Caco-2 (cell line): ENCODE data around the gene CNOT6L. TPM values are rescaled to one million over a fixed set of nuclear protein-coding genes. Genes with fewer than 3 reads are reported as not detected.

Experiments
- BruUV-seq: library from RNA; stranded (reverse); fragments of 400-500 nt; replicated peaks from 2 replicates; lab custom pipeline; 2021; lab: Mats Ljungman, UMichigan
- CTCF ChIA-PET: fragments of 300-600 bp; sonication (Branson Sonifier 250); formaldehyde crosslinking; loops from one replicate; lab custom pipeline; 2022; ENCODE audit warnings: antibody characterized with exemption; lab: Charles Lee
- POLR2A ChIA-PET: fragments of 300-600 bp; sonication (Branson Sonifier 250); formaldehyde crosslinking; loops from one replicate; lab custom pipeline; 2022; ENCODE audit warnings: antibody characterized with exemption; lab: Charles Lee
- DNase-seq, 2 experiments: peaks; one replicate each; pipeline versions ENCODE4 v3.0.0 to v3.0.0-alpha.2; 2020 to 2022
- H3K27me3 ChIP-seq: replicated peaks from 2 replicates; pipeline ENCODE4 v1.6.0; 2011; ENCODE audit warnings: low read length; ENCODE audit not compliant: control insufficient read depth, insufficient read depth
- H3K36me3 ChIP-seq: 2 replicates; pipeline ENCODE4 v1.5.1; 2011; ENCODE audit warnings: low read length; ENCODE audit not compliant: control insufficient read depth, insufficient read depth
- H3K4me1 ChIP-seq: fragments of 250-450 bp; sonication (Bioruptor Pico); 2 replicates; pipeline ENCODE4 v1.5.1; 2020; ENCODE audit warnings: mild to moderate bottlenecking
- H3K4me3 ChIP-seq: 2 replicates; pipeline ENCODE4 v1.5.1; 2011; ENCODE audit warnings: low read depth, mild to moderate bottlenecking, control low read depth, low read length
- H3K9me3 ChIP-seq: fragments of 250-450 bp; sonication (Bioruptor Pico); 2 replicates; pipeline ENCODE4 v1.5.1; 2020; ENCODE audit warnings: mild to moderate bottlenecking, moderate library complexity
- H3K27ac Mint-ChIP-seq: one replicate; pipeline ENCODE4 v1.8.0; 2022; ENCODE audit warnings: mixed read lengths; ENCODE audit not compliant: unreplicated experiment
- H3K27me3 Mint-ChIP-seq: one replicate; pipeline ENCODE4 v1.8.0; 2022; ENCODE audit warnings: mixed read lengths; ENCODE audit not compliant: insufficient read depth, unreplicated experiment
- H3K36me3 Mint-ChIP-seq: one replicate; pipeline ENCODE4 v1.8.0; 2022; ENCODE audit warnings: mild to moderate bottlenecking, mixed read lengths; ENCODE audit not compliant: insufficient read depth, unreplicated experiment
- H3K4me1 Mint-ChIP-seq: one replicate; pipeline ENCODE4 v1.8.0; 2022; ENCODE audit warnings: low read depth, mixed read lengths; ENCODE audit not compliant: unreplicated experiment
- H3K4me3 Mint-ChIP-seq: one replicate; pipeline ENCODE4 v1.8.0; 2022; ENCODE audit warnings: mild to moderate bottlenecking, moderate library complexity, mixed read lengths; ENCODE audit not compliant: unreplicated experiment
- H3K9me3 Mint-ChIP-seq: one replicate; pipeline ENCODE4 v1.8.0; 2022; ENCODE audit warnings: mixed read lengths; ENCODE audit not compliant: unreplicated experiment
- CTCF ChIP-seq, 2 experiments: fragments of 200-600 bp in 1 of 2; IDR thresholded peaks; 1 replicate in 1 of 2; 2 replicates in 1 of 2; pipeline versions ENCODE4 v1.5.1 to v1.8.0; 2011 to 2022; ENCODE audit warnings: antibody characterized with exemption in 1 of 2, control low read depth in 1 of 2, inconsistent platforms in 1 of 2, low read depth in 1 of 2, low read length in 1 of 2, mild to moderate bottlenecking in 1 of 2, moderate library complexity in 1 of 2; ENCODE audit not compliant: insufficient read depth in 1 of 2, severe bottlenecking in 1 of 2, unreplicated experiment in 1 of 2
- intact Hi-C: fragments of 100-400 bp; cut with micrococcal nuclease; formaldehyde crosslinking; loops from one replicate; pipeline ENCODE4 v1.10.0; 2022; ENCODE audit not compliant: unreplicated experiment
- total RNA-seq: library from RNA; stranded (reverse); gene quantifications from 2 replicates; pipeline ENCODE4 v1.2.3, GENCODE V29; 2022

The CNOT6L gene
- total RNA-seq, 1 experiment from 2014 or later, result 18.8 TPM

GRCh38 chr4:77711469-77711868 lies 107.7 kb downstream of the CNOT6L start:
- Histone ChIP-seq H3K9me3 (no peaks in the 10 kb centered on the region), H3K4me3 (no peak overlapping the region), H3K27me3 (no peaks in the 10 kb centered on the region), H3K36me3 (no peaks in the 10 kb centered on the region), H3K4me1 (no peaks in the 10 kb centered on the region)
- Mint-ChIP-seq H3K9me3 (no peaks in the 10 kb centered on the region), H3K27me3 (no peaks in the 10 kb centered on the region), H3K27ac (no peak overlapping the region), H3K36me3 (no peaks in the 10 kb centered on the region), H3K4me3 (no peak overlapping the region), H3K4me1 (no peaks in the 10 kb centered on the region)
- ChIA-PET POLR2A (no interaction called here), CTCF (no interaction called here)
- BruUV-seq, result no TSS peak
- no peak for DNase-seq
- intact Hi-C loops, result no loop called here
- no peak for TF ChIP-seq CTCF (IDR thresholded peaks at IDR 0.05; ENCODE audit: insufficient read depth in 1 of 2, low read depth in 1 of 2, low read length in 1 of 2, severe bottlenecking in 1 of 2, unreplicated experiment in 1 of 2)

- Histone ChIP-seq H3K36me3 (no peaks in the 10 kb centered on the region), H3K9me3 (no peaks in the 10 kb centered on the region), H3K4me1 (no peaks in the 10 kb centered on the region), H3K27me3 (no peaks in the 10 kb centered on the region), H3K4me3 (no peak overlapping the region)
- Mint-ChIP-seq H3K9me3 (no peaks in the 10 kb centered on the region), H3K27ac (no peak overlapping the region), H3K4me3 (no peak overlapping the region), H3K27me3 (no peaks in the 10 kb centered on the region), H3K36me3 (no peaks in the 10 kb centered on the region), H3K4me1 (no peaks in the 10 kb centered on the region)
- ChIA-PET POLR2A (no interaction called here), CTCF (no interaction called here)
- TF ChIP-seq CTCF (IDR thresholded peaks at IDR 0.05; ENCODE audit: insufficient read depth in 1 of 2, low read depth in 1 of 2, low read length in 1 of 2, severe bottlenecking in 1 of 2, unreplicated experiment in 1 of 2), result no peak
- intact Hi-C loops, result loop anchor here (1.0 kb wide), 1 partner anchor 10 kb away; no protein-coding TSS in a partner anchor
- no TSS peak for BruUV-seq
- DNase-seq, result no peak
Observed at GRCh38 chr4:77710684-77711083, 108.5 kb downstream of the CNOT6L start.

GRCh38 chr4:77710059-77710458 lies 109.1 kb downstream of the CNOT6L start:
- Mint-ChIP-seq H3K4me3 (no peak overlapping the region), H3K27me3 (no peaks in the 10 kb centered on the region), H3K9me3 (no peaks in the 10 kb centered on the region), H3K36me3 (no peaks in the 10 kb centered on the region), H3K4me1 (no peaks in the 10 kb centered on the region), H3K27ac (no peak overlapping the region)
- no peaks in the 10 kb centered on the region for H3K4me1 ChIP-seq
- DNase-seq, result no peak
- no peak for TF ChIP-seq CTCF (IDR thresholded peaks at IDR 0.05; ENCODE audit: insufficient read depth in 1 of 2, low read depth in 1 of 2, low read length in 1 of 2, severe bottlenecking in 1 of 2, unreplicated experiment in 1 of 2)
- POLR2A ChIA-PET, result no interaction called here
- no peaks in the 10 kb centered on the region for H3K27me3 ChIP-seq
- no peaks in the 10 kb centered on the region for H3K9me3 ChIP-seq
- no TSS peak for BruUV-seq
- intact Hi-C loops, result loop anchor here (1.0 kb wide), 1 partner anchor 10 kb away; no protein-coding TSS in a partner anchor
- no peaks in the 10 kb centered on the region for H3K36me3 ChIP-seq
- CTCF ChIA-PET, result no interaction called here
- H3K4me3 ChIP-seq, result no peak overlapping the region
